GM23248 (cell line): Measurements from ENCODE around the gene MVD. TPM values are rescaled to one million over a fixed set of nuclear protein-coding genes. Genes with fewer than 3 reads are reported as not detected.
A peak's percentile ranks its signal among the peaks of the same experiment; 100 is the strongest.

ENCODE experiments used
- DNase-seq: peaks from one replicate; pipeline ENCODE4 v3.0.0-alpha.2; 2015
- H2AFZ ChIP-seq: fragments of 200-600 bp; sonication (generic); 2 replicates; pipeline ENCODE4 v1.6.1; 2016; ENCODE audit warnings: antibody characterized with exemption
- H3F3A ChIP-seq: fragments of 200-600 bp; sonication (generic); 2 replicates; pipeline ENCODE4 v1.6.1; 2016; ENCODE audit warnings: mild to moderate bottlenecking, antibody characterized with exemption, mixed run types; ENCODE audit not compliant: insufficient read depth
- H3K27ac ChIP-seq: fragments of 200-600 bp; sonication (generic); 2 replicates; pipeline ENCODE4 v1.5.1; 2016; ENCODE audit warnings: mild to moderate bottlenecking
- H3K27me3 ChIP-seq: fragments of 200-600 bp; sonication (generic); replicated peaks from 2 replicates; pipeline ENCODE4 v1.6.1; 2016; ENCODE audit warnings: mild to moderate bottlenecking; ENCODE audit not compliant: insufficient read depth
- H3K36me3 ChIP-seq: fragments of 200-600 bp; sonication (generic); 2 replicates; pipeline ENCODE4 v1.6.1; 2016; ENCODE audit warnings: low read depth, mild to moderate bottlenecking
- H3K4me1 ChIP-seq: fragments of 200-600 bp; sonication (generic); 2 replicates; pipeline ENCODE4 v1.6.1; 2016; ENCODE audit warnings: mild to moderate bottlenecking; ENCODE audit not compliant: insufficient read depth
- H3K4me2 ChIP-seq: fragments of 200-600 bp; sonication (generic); one replicate; pipeline ENCODE4 v1.6.1; 2016; ENCODE audit warnings: mild to moderate bottlenecking; ENCODE audit not compliant: unreplicated experiment
- H3K4me3 ChIP-seq: fragments of 200-600 bp; sonication (generic); 2 replicates; pipeline ENCODE4 v1.5.1; 2016; ENCODE audit warnings: mild to moderate bottlenecking
- H3K79me2 ChIP-seq: fragments of 200-600 bp; sonication (generic); 2 replicates; pipeline ENCODE4 v1.6.1; 2016; ENCODE audit warnings: mild to moderate bottlenecking; ENCODE audit not compliant: insufficient read depth
- H3K9ac ChIP-seq: fragments of 200-600 bp; sonication (generic); 2 replicates; pipeline ENCODE4 v1.6.1; 2016; ENCODE audit warnings: mild to moderate bottlenecking
- H3K9me2 ChIP-seq: fragments of 200-600 bp; sonication (generic); 2 replicates; pipeline ENCODE4 v1.6.1; 2016; ENCODE audit warnings: mixed run types, mild to moderate bottlenecking, moderate library complexity; ENCODE audit not compliant: insufficient read depth
- H3K9me3 ChIP-seq: fragments of 200-600 bp; sonication (generic); one replicate; pipeline ENCODE4 v1.6.1; 2017; ENCODE audit warnings: low read depth
- H4K20me1 ChIP-seq: fragments of 200-600 bp; sonication (generic); 2 replicates; pipeline ENCODE4 v1.6.0; 2016; ENCODE audit not compliant: insufficient read depth
- EZH2 ChIP-seq: fragments of 200-600 bp; sonication (generic); IDR thresholded peaks from 2 replicates; pipeline ENCODE4 v1.6.1; 2018; ENCODE audit warnings: antibody characterized with exemption, mild to moderate bottlenecking; ENCODE audit not compliant: insufficient read depth, poor library complexity, severe bottlenecking
- EZH2phosphoT487 ChIP-seq: fragments of 200-600 bp; sonication (generic); IDR thresholded peaks from 2 replicates; pipeline ENCODE4 v1.6.1; 2018; ENCODE audit warnings: antibody characterized with exemption, moderate library complexity, mild to moderate bottlenecking, low read depth; ENCODE audit not compliant: insufficient read depth
- WGBS, 2 experiments: methylation state at CpG; one replicate each; pipeline ENCODE4 v1.1.6; 2015 to 2017; ENCODE audit warnings: low lambda C conversion rate in 2 of 2, low coverage in 1 of 2; ENCODE audit errors: missing lambda C conversion rate in 2 of 2; 5-methylcytosine and 5-hydroxymethylcytosine counted together
- in situ Hi-C: fragments of 300-500 bp; cut with MboI; formaldehyde crosslinking; loops from 2 replicates; pipeline ENCODE4 v1.15.0; 2020
- polyA plus RNA-seq: library from polyadenylated mRNA; unstranded; fragments of >200 nt; fragmentation: Nextera tagmentation; extraction: Ambion mirVana; gene quantifications from 2 replicates; pipeline ENCODE4 v1.2.1, GENCODE V29; 2016
- total RNA-seq: library from RNA; depleted of rRNA; stranded (reverse); fragments of >200 nt; shearing (Covaris generic); gene quantifications from 2 replicates; pipeline ENCODE4 v1.2.3, GENCODE V29; 2014

MVD gene
- total and polyA plus RNA-seq, 2 experiments from 2014 or later = 25.0 to 27.4 TPM

- H2AFZ ChIP-seq = no peak overlapping the region
- peaks cover 27% of the 10 kb centered on the region for H3K27me3 ChIP-seq
- no peak overlapping the region for H3K4me2 ChIP-seq
- TF ChIP-seq EZH2 = no peak
- TF ChIP-seq EZH2phosphoT487 = no peak
- no peaks in the 10 kb centered on the region for H3F3A ChIP-seq
- H3K9ac ChIP-seq = no peak overlapping the region
- no peaks in the 10 kb centered on the region for H3K36me3 ChIP-seq
- H3K4me3 ChIP-seq = no peak overlapping the region
- H3K9me3 ChIP-seq = no peaks in the 10 kb centered on the region
- H4K20me1 ChIP-seq = no peaks in the 10 kb centered on the region
- DNase-seq = no peak
- in situ Hi-C loops = no loop called here
- no peaks in the 10 kb centered on the region for H3K79me2 ChIP-seq
- H3K4me1 ChIP-seq = no peaks in the 10 kb centered on the region; the same call in 1 of the 2 replicates
- no peaks in the 10 kb centered on the region for H3K9me2 ChIP-seq
- no peak overlapping the region for H3K27ac ChIP-seq
- WGBS, 2 experiments = 89 to 93% methylated on average over 16 to 17 of the region's 17 CpGs
These were observed 27.1 kb downstream of the MVD start for GRCh38 chr16:88635671-88636319.

DNA sequence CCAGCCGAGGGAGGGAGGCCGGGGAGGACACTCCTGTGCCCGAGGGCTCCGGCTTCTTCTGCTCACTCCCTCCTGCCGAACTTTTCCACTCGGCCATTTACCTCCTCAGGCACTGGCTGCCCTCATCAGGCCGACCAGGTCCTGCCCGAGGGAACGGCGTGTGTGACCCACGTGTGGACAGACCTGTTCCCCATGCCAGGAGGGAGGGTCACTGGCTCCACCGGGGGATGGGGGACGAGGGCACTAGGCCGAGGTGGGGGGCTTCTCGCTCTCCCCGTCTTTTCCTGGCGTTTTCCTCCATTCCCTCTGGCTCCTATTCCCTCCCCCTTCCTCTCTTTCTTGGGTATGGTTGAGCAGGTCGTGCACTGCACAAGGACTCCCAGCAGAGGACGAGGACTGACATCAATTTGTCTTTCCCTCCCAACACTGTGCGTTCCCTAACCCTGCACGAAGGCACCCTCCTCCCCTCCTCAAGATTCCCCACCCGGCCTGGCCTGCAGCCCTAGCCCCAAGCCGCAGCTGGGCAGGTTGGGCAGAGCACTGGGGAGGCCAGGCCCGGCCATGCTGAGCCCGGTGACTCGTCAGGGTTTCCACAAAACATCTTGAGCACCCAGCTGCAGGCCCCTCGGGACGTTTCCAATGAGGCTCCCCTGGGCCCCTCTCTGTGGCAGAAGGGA, 27.8 kb downstream of the MVD start:
- peak; percentile 36 for DNase-seq
- peak overlapping the region; percentile 84 for H2AFZ ChIP-seq
- H3K27ac ChIP-seq = 0 out of 2 replicates have a peak overlapping the region, but pooled peaks have one; percentile 43
- H3K4me1 ChIP-seq = no peaks in the 10 kb centered on the region; the same call in 1 of the 2 replicates
- no peaks in the 10 kb centered on the region for H3F3A ChIP-seq
- H3K36me3 ChIP-seq = no peaks in the 10 kb centered on the region
- WGBS, 2 experiments = 36 to 47% methylated on average over 20 to 28 of the region's 28 CpGs
- no peaks in the 10 kb centered on the region for H3K9me2 ChIP-seq
- in situ Hi-C loops = no loop called here
- H3K9ac ChIP-seq = peak overlapping the region; percentile 80
- H3K79me2 ChIP-seq = no peaks in the 10 kb centered on the region
- no peaks in the 10 kb centered on the region for H4K20me1 ChIP-seq
- no peaks in the 10 kb centered on the region for H3K9me3 ChIP-seq
- peak overlapping the region; percentile 78 for H3K4me3 ChIP-seq
- H3K27me3 ChIP-seq = peaks cover 21% of the 10 kb centered on the region
- TF ChIP-seq EZH2phosphoT487 (no peak), EZH2 (no peak)
- H3K4me2 ChIP-seq = peak overlapping the region; percentile 87

DNA sequence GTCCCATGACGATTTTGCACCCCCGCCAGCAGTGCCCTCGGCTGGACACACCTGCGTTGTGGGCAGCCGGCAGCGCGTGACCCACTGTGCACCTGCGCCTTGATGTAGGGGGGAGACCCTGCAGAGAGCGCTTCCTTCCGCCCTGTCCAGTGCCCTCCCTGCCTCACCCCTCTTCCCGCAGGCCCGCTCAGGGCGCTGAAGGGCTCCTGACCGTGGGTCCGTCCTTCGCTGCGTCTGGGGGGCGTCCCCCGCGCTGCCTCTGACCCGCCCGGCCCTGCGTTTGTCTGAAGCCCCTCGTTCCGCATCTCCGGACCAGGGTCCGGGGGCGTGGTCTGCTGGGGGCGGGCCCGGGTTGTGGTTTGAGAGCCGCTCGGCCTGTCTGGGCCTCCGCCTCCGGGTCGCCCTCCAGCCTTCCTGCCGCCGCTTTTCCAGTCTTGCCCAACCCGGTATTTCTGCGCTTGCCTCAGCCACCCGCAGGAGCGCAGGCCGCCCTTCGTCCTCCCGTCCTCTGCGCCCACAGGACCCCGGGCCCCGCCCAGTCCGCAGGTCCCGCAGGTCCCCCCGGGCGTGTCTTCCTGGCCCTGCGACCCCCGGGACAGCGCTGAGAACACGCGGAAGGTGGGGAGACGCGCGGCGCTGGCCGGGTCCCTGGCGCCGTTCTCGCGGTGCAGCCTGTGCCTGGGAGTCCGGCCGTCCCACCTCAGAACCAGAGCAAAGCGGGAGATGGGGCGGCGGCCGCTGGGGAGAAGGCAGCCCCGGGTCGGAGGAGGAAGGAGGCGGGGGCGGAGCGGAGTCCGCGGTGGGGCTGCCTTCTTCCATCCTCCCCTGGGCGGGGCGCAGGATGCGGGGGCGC, 28.5 kb downstream of the MVD start:
- Histone ChIP-seq H2AFZ (peak overlapping the region; percentile 84), H3K9ac (peak overlapping the region; percentile 80), H3K27ac (peak overlapping the region; percentile 43; the same call in 1 of the 2 replicates), H3K4me3 (peak overlapping the region; percentile 78), H3K36me3 (no peaks in the 10 kb centered on the region), H3K9me2 (no peaks in the 10 kb centered on the region), H3K27me3 (peaks cover 13% of the 10 kb centered on the region), H3K9me3 (no peaks in the 10 kb centered on the region), H4K20me1 (no peaks in the 10 kb centered on the region), H3K4me1 (no peaks in the 10 kb centered on the region; the same call in 1 of the 2 replicates), H3F3A (no peaks in the 10 kb centered on the region), H3K4me2 (peak overlapping the region; percentile 87), H3K79me2 (no peaks in the 10 kb centered on the region)
- in situ Hi-C loops = no loop called here
- 10 to 17% methylated on average over 31 to 81 of the region's 82 CpGs for WGBS, 2 experiments
- TF ChIP-seq EZH2 (no peak), EZH2phosphoT487 (no peak)
- DNase-seq = peak; percentile 80

DNA sequence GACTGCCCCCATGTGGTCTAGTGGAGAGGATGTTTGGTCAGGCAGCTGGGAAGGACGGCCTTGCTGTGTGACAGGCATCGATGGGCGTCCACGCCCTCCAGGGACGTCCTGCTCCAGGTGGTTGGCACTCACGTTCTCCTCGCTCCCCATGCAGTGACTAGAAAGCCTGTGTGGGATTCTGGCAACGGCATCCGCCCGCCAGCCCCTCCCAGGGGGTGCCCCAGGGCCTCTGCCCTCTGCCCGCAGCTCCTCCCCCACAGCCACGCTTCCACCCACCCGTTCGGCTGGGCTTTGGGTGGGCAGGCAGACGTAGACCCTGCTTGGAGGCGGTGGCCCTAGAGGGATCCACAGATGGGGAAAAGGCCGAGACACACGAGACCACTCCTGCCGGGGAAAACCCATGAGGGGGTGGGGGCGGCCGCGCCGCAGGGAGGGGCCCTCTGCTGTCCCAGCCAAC, 29.2 kb downstream of the MVD start:
- 76 to 87% methylated on average over 13 to 23 of the region's 23 CpGs for WGBS, 2 experiments
- H3K4me2 ChIP-seq = no peak overlapping the region

More for the DNA sequence above, 29.2 kb downstream of the MVD start:
- H3K9ac ChIP-seq = no peak overlapping the region
- no peak overlapping the region for H3K4me3 ChIP-seq
- no peaks in the 10 kb centered on the region for H3K9me2 ChIP-seq
- in situ Hi-C loops = no loop called here
- H3K27me3 ChIP-seq = 0 out of 2 replicates have a peak, but pooled peaks cover 8% of the 10 kb centered on the region
- TF ChIP-seq EZH2 (no peak), EZH2phosphoT487 (no peak)
- H3K9me3 ChIP-seq = no peaks in the 10 kb centered on the region
- H3F3A ChIP-seq = no peaks in the 10 kb centered on the region
- no peaks in the 10 kb centered on the region for H4K20me1 ChIP-seq
- H3K79me2 ChIP-seq = no peaks in the 10 kb centered on the region
- no peak overlapping the region for H3K27ac ChIP-seq
- no peaks in the 10 kb centered on the region; the same call in 1 of the 2 replicates for H3K4me1 ChIP-seq
- no peaks in the 10 kb centered on the region for H3K36me3 ChIP-seq
- H2AFZ ChIP-seq = no peak overlapping the region
- DNase-seq = peak; percentile 56
